GM23248 (cell line): ENCODE data around the gene SLC30A3. TPM values are rescaled to one million over a fixed set of nuclear protein-coding genes. Genes with fewer than 3 reads are reported as not detected.

Experiments
- DNase-seq: peaks from one replicate; pipeline ENCODE4 v3.0.0-alpha.2; 2015
- H2AFZ ChIP-seq: fragments of 200-600 bp; sonication (generic); 2 replicates; pipeline ENCODE4 v1.6.1; 2016; ENCODE audit warnings: antibody characterized with exemption
- H3F3A ChIP-seq: fragments of 200-600 bp; sonication (generic); 2 replicates; pipeline ENCODE4 v1.6.1; 2016; ENCODE audit warnings: mild to moderate bottlenecking, antibody characterized with exemption, mixed run types; ENCODE audit not compliant: insufficient read depth
- H3K27ac ChIP-seq: fragments of 200-600 bp; sonication (generic); 2 replicates; pipeline ENCODE4 v1.5.1; 2016; ENCODE audit warnings: mild to moderate bottlenecking
- H3K27me3 ChIP-seq: fragments of 200-600 bp; sonication (generic); replicated peaks from 2 replicates; pipeline ENCODE4 v1.6.1; 2016; ENCODE audit warnings: mild to moderate bottlenecking; ENCODE audit not compliant: insufficient read depth
- H3K36me3 ChIP-seq: fragments of 200-600 bp; sonication (generic); 2 replicates; pipeline ENCODE4 v1.6.1; 2016; ENCODE audit warnings: low read depth, mild to moderate bottlenecking
- H3K4me1 ChIP-seq: fragments of 200-600 bp; sonication (generic); 2 replicates; pipeline ENCODE4 v1.6.1; 2016; ENCODE audit warnings: mild to moderate bottlenecking; ENCODE audit not compliant: insufficient read depth
- H3K4me2 ChIP-seq: fragments of 200-600 bp; sonication (generic); one replicate; pipeline ENCODE4 v1.6.1; 2016; ENCODE audit warnings: mild to moderate bottlenecking; ENCODE audit not compliant: unreplicated experiment
- H3K4me3 ChIP-seq: fragments of 200-600 bp; sonication (generic); 2 replicates; pipeline ENCODE4 v1.5.1; 2016; ENCODE audit warnings: mild to moderate bottlenecking
- H3K79me2 ChIP-seq: fragments of 200-600 bp; sonication (generic); 2 replicates; pipeline ENCODE4 v1.6.1; 2016; ENCODE audit warnings: mild to moderate bottlenecking; ENCODE audit not compliant: insufficient read depth
- H3K9ac ChIP-seq: fragments of 200-600 bp; sonication (generic); 2 replicates; pipeline ENCODE4 v1.6.1; 2016; ENCODE audit warnings: mild to moderate bottlenecking
- H3K9me2 ChIP-seq: fragments of 200-600 bp; sonication (generic); 2 replicates; pipeline ENCODE4 v1.6.1; 2016; ENCODE audit warnings: mixed run types, mild to moderate bottlenecking, moderate library complexity; ENCODE audit not compliant: insufficient read depth
- H3K9me3 ChIP-seq: fragments of 200-600 bp; sonication (generic); one replicate; pipeline ENCODE4 v1.6.1; 2017; ENCODE audit warnings: low read depth
- H4K20me1 ChIP-seq: fragments of 200-600 bp; sonication (generic); 2 replicates; pipeline ENCODE4 v1.6.0; 2016; ENCODE audit not compliant: insufficient read depth
- EZH2 ChIP-seq: fragments of 200-600 bp; sonication (generic); IDR thresholded peaks from 2 replicates; pipeline ENCODE4 v1.6.1; 2018; ENCODE audit warnings: antibody characterized with exemption, mild to moderate bottlenecking; ENCODE audit not compliant: insufficient read depth, poor library complexity, severe bottlenecking
- EZH2phosphoT487 ChIP-seq: fragments of 200-600 bp; sonication (generic); IDR thresholded peaks from 2 replicates; pipeline ENCODE4 v1.6.1; 2018; ENCODE audit warnings: antibody characterized with exemption, moderate library complexity, mild to moderate bottlenecking, low read depth; ENCODE audit not compliant: insufficient read depth
- WGBS, 2 experiments: methylation state at CpG; one replicate each; pipeline ENCODE4 v1.1.6; 2015 to 2017; ENCODE audit warnings: low lambda C conversion rate in 2 of 2, low coverage in 1 of 2; ENCODE audit errors: missing lambda C conversion rate in 2 of 2; 5-methylcytosine and 5-hydroxymethylcytosine counted together
- in situ Hi-C: fragments of 300-500 bp; cut with MboI; formaldehyde crosslinking; loops from 2 replicates; pipeline ENCODE4 v1.15.0; 2020
- polyA plus RNA-seq: library from polyadenylated mRNA; unstranded; fragments of >200 nt; fragmentation: Nextera tagmentation; extraction: Ambion mirVana; gene quantifications from 2 replicates; pipeline ENCODE4 v1.2.1, GENCODE V29; 2016
- total RNA-seq: library from RNA; depleted of rRNA; stranded (reverse); fragments of >200 nt; shearing (Covaris generic); gene quantifications from 2 replicates; pipeline ENCODE4 v1.2.3, GENCODE V29; 2014

The SLC30A3 gene
- total and polyA plus RNA-seq, 2 experiments from 2014 or later, result not detected

DNA sequence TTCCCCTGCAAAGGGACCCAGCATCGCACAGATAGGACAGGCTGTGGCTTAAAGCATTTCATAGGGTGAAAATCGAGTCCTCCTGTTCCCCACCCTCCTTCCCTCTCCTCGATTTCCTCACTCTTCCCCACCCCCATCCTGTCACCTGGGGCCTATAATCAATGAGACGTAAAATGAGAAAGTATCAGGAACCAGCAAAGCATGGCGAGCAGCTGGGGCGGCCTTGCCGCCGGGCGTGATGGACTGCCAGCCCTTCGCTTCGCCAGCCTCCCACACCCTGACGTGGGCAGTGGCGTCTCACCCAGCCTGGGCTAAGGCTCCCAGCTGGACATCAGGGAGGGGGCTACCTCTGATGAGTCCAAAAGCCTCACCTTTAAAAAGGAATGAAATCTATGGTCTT is 11.1 kb downstream of the SLC30A3 start:
- in situ Hi-C loops, result no loop called here
- Histone ChIP-seq H3K27ac (no peak overlapping the region), H4K20me1 (no peaks in the 10 kb centered on the region), H3K79me2 (no peaks in the 10 kb centered on the region), H3K4me1 (peaks cover 10% of the 10 kb centered on the region), H3K4me3 (no peak overlapping the region), H3F3A (peaks cover 7% of the 10 kb centered on the region; the same call in 1 of the 2 replicates), H2AFZ (no peak overlapping the region), H3K36me3 (no peaks in the 10 kb centered on the region), H3K9me2 (no peaks in the 10 kb centered on the region), H3K9ac (no peak overlapping the region), H3K9me3 (no peaks in the 10 kb centered on the region), H3K4me2 (no peak overlapping the region), H3K27me3 (no peaks in the 10 kb centered on the region; the same call in 1 of the 2 replicates)
- DNase-seq, result no peak
- WGBS, 2 experiments, result 70 to 71% methylated on average over 13 of the region's 13 CpGs
- TF ChIP-seq EZH2phosphoT487, result no peak
- no peak for TF ChIP-seq EZH2

DNA sequence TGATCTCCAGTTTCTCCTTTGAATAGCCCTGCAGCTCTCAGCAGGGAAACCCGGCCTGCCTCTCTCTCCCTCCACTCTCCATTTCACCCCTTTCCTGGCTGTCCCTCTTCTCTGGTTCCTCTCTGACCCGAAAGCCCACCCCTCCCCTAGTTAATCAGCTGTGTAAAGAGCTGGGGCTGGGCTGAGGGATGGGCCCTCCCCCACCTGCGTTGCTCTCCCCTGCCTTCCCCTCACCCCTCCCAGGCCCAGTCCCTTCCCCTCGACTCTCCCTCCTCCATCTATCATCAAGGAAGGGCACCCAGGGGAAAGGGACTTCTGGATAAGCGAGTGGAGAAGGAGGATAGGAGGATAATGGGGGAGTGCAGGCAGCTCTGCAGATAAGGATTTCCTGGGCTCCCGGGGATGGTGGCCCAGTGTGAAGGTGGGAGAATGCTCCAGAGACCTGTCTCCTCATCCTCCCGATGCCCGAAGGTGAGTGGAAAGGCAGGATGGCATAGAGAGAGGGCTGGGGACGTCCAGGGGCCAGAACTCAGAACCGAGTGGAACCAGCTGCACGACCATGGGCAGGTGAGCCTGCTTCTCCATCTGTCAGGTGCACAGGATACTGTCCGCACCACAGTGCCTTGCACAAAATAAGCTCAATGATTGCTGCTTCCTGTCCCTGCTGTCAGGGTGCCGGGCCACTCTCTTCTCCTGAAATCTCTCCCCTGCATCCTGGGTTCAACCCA is 12.0 kb downstream of the SLC30A3 start:
- no peak overlapping the region for H2AFZ ChIP-seq
- no peak for TF ChIP-seq EZH2
- no peak for TF ChIP-seq EZH2phosphoT487
- no peak overlapping the region for H3K4me3 ChIP-seq
- H3K36me3 ChIP-seq, result no peaks in the 10 kb centered on the region
- H3K4me2 ChIP-seq, result no peak overlapping the region
- no peaks in the 10 kb centered on the region; the same call in 1 of the 2 replicates for H3K27me3 ChIP-seq
- H3K9me2 ChIP-seq, result no peaks in the 10 kb centered on the region
- 52 to 62% methylated on average over 11 to 13 of the region's 13 CpGs for WGBS, 2 experiments
- no peak for DNase-seq
- no peaks in the 10 kb centered on the region for H4K20me1 ChIP-seq
- no peaks in the 10 kb centered on the region for H3K79me2 ChIP-seq
- in situ Hi-C loops, result no loop called here
- peaks cover 4% of the 10 kb centered on the region; the same call in 1 of the 2 replicates for H3F3A ChIP-seq
- H3K9me3 ChIP-seq, result no peaks in the 10 kb centered on the region
- H3K4me1 ChIP-seq, result peaks cover 8% of the 10 kb centered on the region
- H3K9ac ChIP-seq, result no peak overlapping the region
- no peak overlapping the region for H3K27ac ChIP-seq

DNA sequence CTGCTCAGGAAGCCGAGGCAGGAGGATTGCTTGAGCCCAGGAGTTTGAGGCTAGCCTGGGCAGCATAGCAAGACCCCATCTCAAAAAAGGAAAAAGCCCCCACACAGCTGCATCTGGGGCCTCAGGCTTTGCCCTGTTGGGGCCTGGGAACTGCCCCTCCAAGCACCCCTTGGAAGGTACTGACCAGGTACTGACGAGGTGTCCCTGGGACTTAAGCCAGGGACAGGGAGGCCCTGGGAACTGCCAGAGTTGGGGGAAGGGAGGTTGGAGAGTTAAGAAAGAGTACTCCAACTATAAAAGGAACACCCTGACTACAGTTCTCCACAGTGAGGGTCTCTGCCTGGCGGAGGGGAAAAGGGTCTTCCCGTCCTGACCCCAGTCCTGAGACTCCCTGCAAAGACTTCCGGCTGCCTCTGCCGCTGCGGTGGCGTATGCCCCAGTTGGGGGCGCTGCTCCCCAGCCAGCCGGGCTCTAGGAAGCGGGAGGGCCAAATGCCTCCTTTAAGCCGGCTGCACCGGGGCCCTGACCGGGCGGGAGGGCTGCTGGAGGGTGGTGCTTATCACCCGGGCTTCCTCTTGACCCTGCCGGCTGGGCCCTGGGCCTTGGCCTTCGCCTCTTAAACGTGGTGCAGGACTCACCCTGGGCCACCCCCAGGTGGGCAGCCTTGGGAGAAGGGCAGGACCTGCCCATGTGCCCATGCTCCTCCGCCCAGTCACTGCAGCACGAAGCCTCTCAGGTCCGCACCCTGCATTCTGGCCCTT is 12.8 kb downstream of the SLC30A3 start:
- WGBS, 2 experiments, result 35% methylated on average over 13 to 22 of the region's 22 CpGs
- no peak overlapping the region for H3K27ac ChIP-seq
- no peaks in the 10 kb centered on the region for H3K79me2 ChIP-seq
- H3K9me3 ChIP-seq, result no peaks in the 10 kb centered on the region
- H3F3A ChIP-seq, result peaks cover 4% of the 10 kb centered on the region; the same call in 1 of the 2 replicates
- in situ Hi-C loops, result no loop called here
- H2AFZ ChIP-seq, result no peak overlapping the region
- TF ChIP-seq EZH2 (no peak), EZH2phosphoT487 (no peak)
- H3K9ac ChIP-seq, result no peak overlapping the region
- no peaks in the 10 kb centered on the region for H3K9me2 ChIP-seq
- peaks cover under 1% of the 10 kb centered on the region; the same call in 1 of the 2 replicates for H3K4me1 ChIP-seq
- H3K36me3 ChIP-seq, result no peaks in the 10 kb centered on the region
- H3K4me3 ChIP-seq, result no peak overlapping the region
- H3K27me3 ChIP-seq, result no peaks in the 10 kb centered on the region; the same call in 1 of the 2 replicates
- peak; percentile 66 for DNase-seq
- no peaks in the 10 kb centered on the region for H4K20me1 ChIP-seq
- H3K4me2 ChIP-seq, result no peak overlapping the region

DNA sequence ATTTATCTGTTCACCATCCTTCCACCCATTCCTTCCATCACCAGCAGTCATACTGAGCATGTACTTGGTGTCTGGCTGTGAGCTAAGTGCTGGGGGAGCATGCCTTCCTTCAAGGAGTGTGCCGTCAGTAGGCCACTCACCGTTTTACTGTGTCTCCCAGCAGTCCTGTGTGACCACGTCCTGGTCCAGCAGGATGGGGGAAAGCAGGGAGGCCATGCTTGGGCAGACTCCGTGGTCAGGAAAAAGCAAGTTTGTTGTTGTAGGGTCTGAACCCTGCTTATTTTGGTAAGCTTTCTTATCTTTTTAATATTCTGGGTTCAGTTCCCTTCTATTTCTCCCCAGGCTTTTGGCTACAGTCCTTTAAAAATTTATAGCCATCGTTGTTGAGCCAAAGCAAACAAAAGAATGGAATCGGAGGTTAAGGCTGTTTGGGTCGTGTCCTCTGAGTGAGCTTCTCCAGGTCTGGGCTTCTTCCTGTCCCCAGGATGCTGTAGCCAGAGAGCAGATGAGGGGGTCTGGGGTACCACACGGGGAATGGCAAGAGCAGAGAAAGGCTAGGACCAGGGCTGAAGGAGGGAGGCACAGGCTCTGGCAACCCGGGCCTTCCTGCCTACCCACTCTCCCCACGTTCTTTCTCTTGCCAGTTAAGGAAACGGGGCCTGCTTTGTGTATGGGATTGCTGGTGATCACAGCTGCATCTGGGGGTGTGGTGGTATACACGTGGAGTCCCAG is 13.5 kb downstream of the SLC30A3 start:
- peaks cover 4% of the 10 kb centered on the region; the same call in 1 of the 2 replicates for H3F3A ChIP-seq
- TF ChIP-seq EZH2phosphoT487 (no peak), EZH2 (no peak)
- in situ Hi-C loops, result no loop called here
- H3K9me2 ChIP-seq, result no peaks in the 10 kb centered on the region
- no peaks in the 10 kb centered on the region for H3K4me1 ChIP-seq
- no peak overlapping the region for H2AFZ ChIP-seq
- H3K9ac ChIP-seq, result no peak overlapping the region
- no peak overlapping the region for H3K4me2 ChIP-seq
- H4K20me1 ChIP-seq, result no peaks in the 10 kb centered on the region
- no peaks in the 10 kb centered on the region for H3K9me3 ChIP-seq
- no peak overlapping the region for H3K27ac ChIP-seq
- WGBS, 2 experiments, result 46 to 48% methylated on average over 12 of the region's 12 CpGs
- DNase-seq, result no peak
- H3K36me3 ChIP-seq, result no peaks in the 10 kb centered on the region
- H3K79me2 ChIP-seq, result no peaks in the 10 kb centered on the region
- H3K4me3 ChIP-seq, result no peak overlapping the region
- H3K27me3 ChIP-seq, result no peaks in the 10 kb centered on the region; the same call in 1 of the 2 replicates
